ENCODE measurements around the gene TNIK. TPM values are rescaled to one million over a fixed set of nuclear protein-coding genes. Genes with fewer than 3 reads are reported as not detected.

Gene TNIK
- total and polyA plus RNA-seq, 2 experiments from 2014 or later = 14.6 to 34.3 TPM

DNA sequence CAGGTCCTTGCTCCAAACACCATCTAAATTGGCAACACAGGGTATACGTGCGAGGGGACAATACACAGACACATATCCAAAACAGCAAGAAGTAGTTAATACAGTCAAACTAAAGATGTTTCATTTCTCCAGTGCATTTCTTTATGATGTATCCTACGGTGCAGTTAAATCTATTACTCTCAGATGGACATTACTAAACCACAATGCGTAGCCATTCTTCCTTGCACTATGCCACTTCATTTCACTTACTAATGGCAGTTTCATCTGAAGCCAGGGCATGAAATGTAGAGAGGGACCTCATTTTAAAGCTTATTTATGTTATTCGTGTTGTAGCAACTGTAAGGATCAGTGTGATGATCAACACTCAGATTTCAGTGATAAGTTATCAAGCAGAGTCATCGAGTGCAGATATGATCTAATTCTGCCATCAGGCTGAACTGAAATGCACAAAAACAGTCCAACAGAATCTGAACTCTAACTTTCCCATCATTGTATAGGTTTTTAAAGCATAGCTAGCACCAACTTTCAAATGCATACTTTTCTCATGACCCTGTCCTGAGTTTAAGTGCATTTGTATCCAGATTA is 14.5 kb downstream of the TNIK start:
- H3K4me1 ChIP-seq (ENCODE audit: insufficient read depth) = peaks cover 50% of the 10 kb centered on the region
- H3K9me3 Mint-ChIP-seq = no peaks in the 10 kb centered on the region
- peaks cover 51% of the 10 kb centered on the region for H3K4me1 Mint-ChIP-seq
- H3F3A ChIP-seq (replicated peaks; ENCODE audit: low read depth) = no peaks in the 10 kb centered on the region; the same call in 1 of the 2 replicates
- H3K27ac Mint-ChIP-seq = peak overlapping the region; percentile 71
- H3K27ac ChIP-seq (ENCODE audit: low read depth) = peak overlapping the region; percentile 87
- DNase-seq (ENCODE audit: low spot score) (no peak), ATAC-seq (no peak)
- no peak overlapping the region for H3K4me3 Mint-ChIP-seq
- 0 out of 2 replicates have a peak overlapping the region, but pooled peaks have one; percentile 12 for H3K4me2 ChIP-seq
- no peaks in the 10 kb centered on the region for H3K27me3 ChIP-seq (ENCODE audit: insufficient read depth)
- no peaks in the 10 kb centered on the region for H3K9me2 ChIP-seq (ENCODE audit: insufficient read depth)
- peaks cover 4% of the 10 kb centered on the region for H3K27me3 Mint-ChIP-seq (ENCODE audit: insufficient read depth, low read depth, poor library complexity)
- TF ChIP-seq ETS1 (IDR thresholded peaks at IDR 0.05) = no peak
- TF ChIP-seq, protein P1, sequence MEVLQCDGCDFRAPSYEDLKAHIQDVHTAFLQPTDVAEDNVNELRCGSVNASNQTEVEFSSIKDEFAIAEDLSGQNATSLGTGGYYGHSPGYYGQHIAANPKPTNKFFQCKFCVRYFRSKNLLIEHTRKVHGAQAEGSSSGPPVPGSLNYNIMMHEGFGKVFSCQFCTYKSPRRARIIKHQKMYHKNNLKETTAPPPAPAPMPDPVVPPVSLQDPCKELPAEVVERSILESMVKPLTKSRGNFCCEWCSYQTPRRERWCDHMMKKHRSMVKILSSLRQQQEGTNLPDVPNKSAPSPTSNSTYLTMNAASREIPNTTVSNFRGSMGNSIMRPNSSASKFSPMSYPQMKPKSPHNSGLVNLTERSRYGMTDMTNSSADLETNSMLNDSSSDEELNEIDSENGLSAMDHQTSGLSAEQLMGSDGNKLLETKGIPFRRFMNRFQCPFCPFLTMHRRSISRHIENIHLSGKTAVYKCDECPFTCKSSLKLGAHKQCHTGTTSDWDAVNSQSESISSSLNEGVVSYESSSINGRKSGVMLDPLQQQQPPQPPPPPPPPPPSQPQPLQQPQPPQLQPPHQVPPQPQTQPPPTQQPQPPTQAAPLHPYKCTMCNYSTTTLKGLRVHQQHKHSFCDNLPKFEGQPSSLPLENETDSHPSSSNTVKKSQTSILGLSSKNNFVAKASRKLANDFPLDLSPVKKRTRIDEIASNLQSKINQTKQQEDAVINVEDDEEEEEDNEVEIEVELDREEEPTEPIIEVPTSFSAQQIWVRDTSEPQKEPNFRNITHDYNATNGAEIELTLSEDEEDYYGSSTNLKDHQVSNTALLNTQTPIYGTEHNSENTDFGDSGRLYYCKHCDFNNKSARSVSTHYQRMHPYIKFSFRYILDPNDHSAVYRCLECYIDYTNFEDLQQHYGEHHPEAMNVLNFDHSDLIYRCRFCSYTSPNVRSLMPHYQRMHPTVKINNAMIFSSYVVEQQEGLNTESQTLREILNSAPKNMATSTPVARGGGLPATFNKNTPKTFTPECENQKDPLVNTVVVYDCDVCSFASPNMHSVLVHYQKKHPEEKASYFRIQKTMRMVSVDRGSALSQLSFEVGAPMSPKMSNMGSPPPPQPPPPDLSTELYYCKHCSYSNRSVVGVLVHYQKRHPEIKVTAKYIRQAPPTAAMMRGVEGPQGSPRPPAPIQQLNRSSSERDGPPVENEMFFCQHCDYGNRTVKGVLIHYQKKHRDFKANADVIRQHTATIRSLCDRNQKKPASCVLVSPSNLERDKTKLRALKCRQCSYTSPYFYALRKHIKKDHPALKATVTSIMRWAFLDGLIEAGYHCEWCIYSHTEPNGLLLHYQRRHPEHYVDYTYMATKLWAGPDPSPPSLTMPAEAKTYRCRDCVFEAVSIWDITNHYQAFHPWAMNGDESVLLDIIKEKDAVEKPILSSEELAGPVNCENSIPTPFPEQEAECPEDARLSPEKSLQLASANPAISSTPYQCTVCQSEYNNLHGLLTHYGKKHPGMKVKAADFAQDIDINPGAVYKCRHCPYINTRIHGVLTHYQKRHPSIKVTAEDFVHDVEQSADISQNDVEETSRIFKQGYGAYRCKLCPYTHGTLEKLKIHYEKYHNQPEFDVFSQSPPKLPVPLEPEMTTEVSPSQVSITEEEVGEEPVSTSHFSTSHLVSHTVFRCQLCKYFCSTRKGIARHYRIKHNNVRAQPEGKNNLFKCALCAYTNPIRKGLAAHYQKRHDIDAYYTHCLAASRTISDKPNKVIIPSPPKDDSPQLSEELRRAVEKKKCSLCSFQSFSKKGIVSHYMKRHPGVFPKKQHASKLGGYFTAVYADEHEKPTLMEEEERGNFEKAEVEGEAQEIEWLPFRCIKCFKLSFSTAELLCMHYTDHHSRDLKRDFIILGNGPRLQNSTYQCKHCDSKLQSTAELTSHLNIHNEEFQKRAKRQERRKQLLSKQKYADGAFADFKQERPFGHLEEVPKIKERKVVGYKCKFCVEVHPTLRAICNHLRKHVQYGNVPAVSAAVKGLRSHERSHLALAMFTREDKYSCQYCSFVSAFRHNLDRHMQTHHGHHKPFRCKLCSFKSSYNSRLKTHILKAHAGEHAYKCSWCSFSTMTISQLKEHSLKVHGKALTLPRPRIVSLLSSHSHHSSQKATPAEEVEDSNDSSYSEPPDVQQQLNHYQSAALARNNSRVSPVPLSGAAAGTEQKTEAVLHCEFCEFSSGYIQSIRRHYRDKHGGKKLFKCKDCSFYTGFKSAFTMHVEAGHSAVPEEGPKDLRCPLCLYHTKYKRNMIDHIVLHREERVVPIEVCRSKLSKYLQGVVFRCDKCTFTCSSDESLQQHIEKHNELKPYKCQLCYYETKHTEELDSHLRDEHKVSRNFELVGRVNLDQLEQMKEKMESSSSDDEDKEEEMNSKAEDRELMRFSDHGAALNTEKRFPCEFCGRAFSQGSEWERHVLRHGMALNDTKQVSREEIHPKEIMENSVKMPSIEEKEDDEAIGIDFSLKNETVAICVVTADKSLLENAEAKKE (CRISPR knock-in tag; IDR thresholded peaks at IDR 0.05) = no peak
- TF ChIP-seq EZH2 (IDR thresholded peaks at IDR 0.05; ENCODE audit: low read depth, unreplicated experiment) = no peak
- no peak for TF ChIP-seq STAT1 (IDR thresholded peaks at IDR 0.05; ENCODE audit: unreplicated experiment)
- no peak for TF ChIP-seq EZH2phosphoT487 (IDR thresholded peaks at IDR 0.05; ENCODE audit: unreplicated experiment)
- TF ChIP-seq NANOG (IDR thresholded peaks at IDR 0.05; ENCODE audit: borderline replicate concordance) = no peak
- no peak for TF ChIP-seq ZNF114 (CRISPR knock-in tag; IDR thresholded peaks at IDR 0.05)
- TF ChIP-seq POLR2AphosphoS5 (IDR thresholded peaks at IDR 0.05; ENCODE audit: low read depth) = no peak
- TF ChIP-seq CREB1 (CRISPR knock-in tag; IDR thresholded peaks at IDR 0.05; ENCODE audit: low read depth) = no peak
- TF ChIP-seq REST (IDR thresholded peaks at IDR 0.05; ENCODE audit: unreplicated experiment) = no peak
- no peak for TF ChIP-seq ZNF331 (CRISPR knock-in tag; IDR thresholded peaks at IDR 0.05; ENCODE audit: low read depth)
- H3K4me3 ChIP-seq = no peak overlapping the region
- H4K20me1 ChIP-seq (replicated peaks; ENCODE audit: insufficient read depth) = no peaks in the 10 kb centered on the region
- no peaks in the 10 kb centered on the region for H3K36me3 ChIP-seq (ENCODE audit: insufficient read depth)
- peaks cover 79% of the 10 kb centered on the region for H3K79me2 ChIP-seq (replicated peaks; ENCODE audit: insufficient read depth)
- no peak overlapping the region for H2AFZ ChIP-seq
- H3K36me3 Mint-ChIP-seq (ENCODE audit: low read depth) = no peaks in the 10 kb centered on the region
